K562 (cell line): Measurements from ENCODE around the gene ANKRD65. TPM values are rescaled to one million over a fixed set of nuclear protein-coding genes. Genes with fewer than 3 reads are reported as not detected.
A peak's percentile ranks its signal among the peaks of the same experiment; 100 is the strongest.

ENCODE experiments used
- DACH1 ChIP-seq: fragments of 450-650 bp; IDR thresholded peaks from 2 replicates; pipeline ENCODE4 v1.6.1; 2018; ENCODE audit not compliant: partially characterized antibody
- EZH2 ChIP-seq: IDR thresholded peaks from 2 replicates; pipeline ENCODE4 v1.6.1; 2012; ENCODE audit warnings: low read depth, mild to moderate bottlenecking, inconsistent platforms, low read length, borderline replicate concordance
- KAT2B ChIP-seq: IDR thresholded peaks from one replicate; pipeline ENCODE4 v1.6.1; 2012; ENCODE audit warnings: low read depth, mild to moderate bottlenecking, control low read depth, inconsistent platforms, low read length, moderate library complexity
- MYC ChIP-seq, 2 experiments: fragments of 250-450 bp in 1 of 2; sonication (Bioruptor Pico) in 1 of 2; IDR thresholded peaks; 2 replicates each; pipeline versions ENCODE4 v1.5.1 to v1.6.1; 2012 to 2021; ENCODE audit warnings: low read depth in 2 of 2, borderline replicate concordance in 1 of 2, improper control_type of control experiment in 1 of 2, low read length in 1 of 2, mild to moderate bottlenecking in 1 of 2, moderate library complexity in 1 of 2
- NCOR1 ChIP-seq: fragments of 450-650 bp; IDR thresholded peaks from 2 replicates; pipeline ENCODE4 v1.6.1; 2016; ENCODE audit warnings: mild to moderate bottlenecking, moderate library complexity
- NFXL1 ChIP-seq: fragments of 450-650 bp; formaldehyde crosslinking; IDR thresholded peaks from 2 replicates; pipeline ENCODE4 v1.4.0; 2021; ENCODE audit warnings: mild to moderate bottlenecking
- NR1H2 ChIP-seq: sonication (generic); formaldehyde crosslinking; IDR thresholded peaks from 2 replicates; pipeline ENCODE4 v1.4.0; 2020; ENCODE audit warnings: mild to moderate bottlenecking, missing genetic modification reagents
- NR2C1 ChIP-seq, 2 experiments: fragments of 450-650 bp; IDR thresholded peaks; 2 replicates each; pipeline ENCODE4 v1.6.1; 2017; ENCODE audit warnings: mild to moderate bottlenecking in 2 of 2, antibody characterized with exemption in 1 of 2, inconsistent platforms in 1 of 2, missing compliant biosample characterization in 1 of 2, missing genetic modification characterization in 1 of 2
- NR3C1 ChIP-seq: sonication (generic); formaldehyde crosslinking; IDR thresholded peaks from 2 replicates; pipeline ENCODE4 v1.8.1; 2022; ENCODE audit warnings: missing genetic modification reagents
- PHB2 ChIP-seq: fragments of 450-650 bp; IDR thresholded peaks from 2 replicates; pipeline ENCODE4 v1.6.1; 2017; ENCODE audit warnings: low read depth
- POLR2H ChIP-seq: IDR thresholded peaks from 2 replicates; pipeline ENCODE4 v1.6.1; 2016; ENCODE audit warnings: missing genetic modification characterization, low read depth, mild to moderate bottlenecking, control low read depth, missing compliant biosample characterization, moderate library complexity
- RBM34 ChIP-seq: fragments of 200-400 bp; formaldehyde crosslinking; IDR thresholded peaks from 2 replicates; pipeline ENCODE4 v1.6.1; 2018; ENCODE audit warnings: low read length, borderline replicate concordance; ENCODE audit not compliant: insufficient read depth
- SIRT6 ChIP-seq: IDR thresholded peaks from one replicate; pipeline ENCODE4 v1.6.1; 2012; ENCODE audit warnings: low read depth, mild to moderate bottlenecking, control low read depth, inconsistent platforms, low read length, moderate library complexity
- SOX6 ChIP-seq: fragments of 450-650 bp; IDR thresholded peaks from 2 replicates; pipeline ENCODE4 v1.6.1; 2014; ENCODE audit warnings: mild to moderate bottlenecking
- TAF7 ChIP-seq: fragments of 450-650 bp; IDR thresholded peaks from 2 replicates; pipeline ENCODE4 v1.6.1; 2016; ENCODE audit warnings: missing genetic modification characterization, missing compliant biosample characterization
- ZBTB7A ChIP-seq: IDR thresholded peaks from 2 replicates; pipeline ENCODE4 v1.6.1; 2011; ENCODE audit warnings: low read depth, mild to moderate bottlenecking, low read length, moderate library complexity, borderline replicate concordance; ENCODE audit not compliant: control insufficient read depth
- ZKSCAN1 ChIP-seq: fragments of 150-350 bp; IDR thresholded peaks from 2 replicates; pipeline ENCODE4 v1.6.1; 2016; ENCODE audit warnings: low read depth, low read length
- ZNF282 ChIP-seq: sonication (generic); formaldehyde crosslinking; IDR thresholded peaks from 2 replicates; pipeline ENCODE4 v1.8.1; 2023; ENCODE audit warnings: missing genetic modification reagents
- polyA plus RNA-seq, 8 experiments: library from polyadenylated mRNA; depleted of rRNA in 4 of 8; stranded (reverse) in 5 of 8; unstranded in 3 of 8; fragments of >200 nt; fragmentation: Nextera tagmentation in 2 of 8; fragmentation: Illumina TruSeq in 1 of 8; extraction: Ambion mirVana in 2 of 8; extraction: Trizol in 1 of 8; gene quantifications; 2 replicates each; pipeline versions ENCODE4 v1.2.1 to v1.2.3, GENCODE V29; 2011 to 2014; ENCODE audit warnings: inconsistent platforms in 1 of 8, missing spikeins in 1 of 8
- total RNA-seq, 7 experiments: library from RNA; depleted of rRNA in 6 of 7; stranded (reverse); fragments of >200 nt in 6 of 7; fragmentation: Illumina TruSeq in 2 of 7; extraction: Trizol in 2 of 7; gene quantifications; 2 replicates each; pipeline versions ENCODE4 v1.2.1 to v1.2.3, GENCODE V29; 2011 to 2021; ENCODE audit warnings: low replicate concordance in 1 of 7
- TF ChIP-seq, protein P1 (sequence below), 2 experiments: fragments of 450-650 bp; IDR thresholded peaks; 2 replicates each; pipeline ENCODE4 v1.6.1; 2018; ENCODE audit warnings: mild to moderate bottlenecking in 2 of 2, low read depth in 1 of 2; ENCODE audit not compliant: partially characterized antibody in 2 of 2
- TF ChIP-seq, protein P2 (sequence below): fragments of 250-450 bp; sonication (Bioruptor Pico); IDR thresholded peaks from 2 replicates; pipeline ENCODE4 v1.4.0; 2020
- TF ChIP-seq, protein P3 (sequence below): fragments of 250-450 bp; sonication (Bioruptor Pico); IDR thresholded peaks from 2 replicates; pipeline ENCODE4 v1.5.0; 2022; ENCODE audit warnings: mild to moderate bottlenecking

Gene ANKRD65
- total and polyA plus RNA-seq, 9 of the 15 experiments (the other 6 are each of a cell fraction or from before 2014, with no cell fraction given), result not detected

DNA sequence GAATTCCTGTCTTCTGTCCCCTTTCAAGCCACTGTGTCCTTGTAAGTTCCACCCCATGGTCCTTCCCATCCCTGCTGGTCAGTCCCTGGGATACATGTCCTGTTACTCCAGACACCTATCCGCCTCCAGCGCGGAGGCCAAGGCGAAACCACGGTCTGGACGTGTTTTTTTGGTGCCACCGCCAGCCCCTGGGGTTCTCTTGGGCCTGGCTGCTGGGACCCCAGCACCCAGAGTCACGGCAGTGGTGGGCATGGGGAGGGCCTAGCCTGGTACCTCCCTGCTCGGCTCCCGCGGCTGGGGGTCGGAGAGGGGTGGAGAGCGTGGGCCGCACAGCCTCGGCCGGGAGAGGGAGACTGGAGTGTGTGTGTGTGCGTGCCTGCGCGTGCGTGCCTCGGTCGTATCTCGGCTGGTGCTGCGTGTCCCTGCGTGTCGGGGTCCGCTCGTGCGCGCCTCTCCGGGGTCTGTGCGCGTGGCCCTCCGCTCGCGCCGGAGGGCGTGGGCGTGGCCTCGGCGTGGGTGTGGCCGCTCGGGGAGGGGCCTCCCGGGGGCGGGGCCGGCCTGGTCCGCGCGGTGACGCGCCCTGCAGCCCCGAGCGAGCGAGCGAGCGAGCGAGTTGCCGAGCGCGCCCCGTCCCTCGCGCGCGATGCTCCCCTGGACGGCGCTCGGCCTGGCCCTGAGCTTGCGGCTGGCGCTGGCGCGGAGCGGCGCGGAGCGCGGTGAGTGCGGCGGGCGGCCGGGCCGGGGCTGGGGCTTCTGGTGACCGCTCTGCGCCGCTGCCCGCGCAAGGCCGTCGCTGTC, 14.2 kb upstream of the ANKRD65 start, which contains the start of gene VWA1 (continued):
- TF ChIP-seq, protein P1, sequence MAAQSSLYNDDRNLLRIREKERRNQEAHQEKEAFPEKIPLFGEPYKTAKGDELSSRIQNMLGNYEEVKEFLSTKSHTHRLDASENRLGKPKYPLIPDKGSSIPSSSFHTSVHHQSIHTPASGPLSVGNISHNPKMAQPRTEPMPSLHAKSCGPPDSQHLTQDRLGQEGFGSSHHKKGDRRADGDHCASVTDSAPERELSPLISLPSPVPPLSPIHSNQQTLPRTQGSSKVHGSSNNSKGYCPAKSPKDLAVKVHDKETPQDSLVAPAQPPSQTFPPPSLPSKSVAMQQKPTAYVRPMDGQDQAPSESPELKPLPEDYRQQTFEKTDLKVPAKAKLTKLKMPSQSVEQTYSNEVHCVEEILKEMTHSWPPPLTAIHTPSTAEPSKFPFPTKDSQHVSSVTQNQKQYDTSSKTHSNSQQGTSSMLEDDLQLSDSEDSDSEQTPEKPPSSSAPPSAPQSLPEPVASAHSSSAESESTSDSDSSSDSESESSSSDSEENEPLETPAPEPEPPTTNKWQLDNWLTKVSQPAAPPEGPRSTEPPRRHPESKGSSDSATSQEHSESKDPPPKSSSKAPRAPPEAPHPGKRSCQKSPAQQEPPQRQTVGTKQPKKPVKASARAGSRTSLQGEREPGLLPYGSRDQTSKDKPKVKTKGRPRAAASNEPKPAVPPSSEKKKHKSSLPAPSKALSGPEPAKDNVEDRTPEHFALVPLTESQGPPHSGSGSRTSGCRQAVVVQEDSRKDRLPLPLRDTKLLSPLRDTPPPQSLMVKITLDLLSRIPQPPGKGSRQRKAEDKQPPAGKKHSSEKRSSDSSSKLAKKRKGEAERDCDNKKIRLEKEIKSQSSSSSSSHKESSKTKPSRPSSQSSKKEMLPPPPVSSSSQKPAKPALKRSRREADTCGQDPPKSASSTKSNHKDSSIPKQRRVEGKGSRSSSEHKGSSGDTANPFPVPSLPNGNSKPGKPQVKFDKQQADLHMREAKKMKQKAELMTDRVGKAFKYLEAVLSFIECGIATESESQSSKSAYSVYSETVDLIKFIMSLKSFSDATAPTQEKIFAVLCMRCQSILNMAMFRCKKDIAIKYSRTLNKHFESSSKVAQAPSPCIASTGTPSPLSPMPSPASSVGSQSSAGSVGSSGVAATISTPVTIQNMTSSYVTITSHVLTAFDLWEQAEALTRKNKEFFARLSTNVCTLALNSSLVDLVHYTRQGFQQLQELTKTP (IDR thresholded peaks at IDR 0.05; ENCODE audit: low read depth in 1 of 2, partially characterized antibody in 2 of 2), result no peak
- TF ChIP-seq MYC (IDR thresholded peaks at IDR 0.05; ENCODE audit: low read depth, low read length) (peak; percentile 68), MYC (CRISPR knock-in tag; IDR thresholded peaks at IDR 0.05; ENCODE audit: borderline replicate concordance, low read depth) (no peak), SIRT6 (no peak), POLR2H (tag) (no peak), PHB2 (no peak), SOX6 (no peak), NR2C1 (IDR thresholded peaks at IDR 0.05) (no peak), NR2C1 (tag; IDR thresholded peaks at IDR 0.05) (no peak), NCOR1 (no peak), NR1H2 (CRISPR knock-in tag) (no peak), NR3C1 (CRISPR knock-in tag) (no peak; the same call in 1 of the 2 replicates), RBM34 (no peak; the same call in 1 of the 2 replicates), ZBTB7A (peak; percentile 85; the same call in 1 of the 2 replicates), DACH1 (no peak), TAF7 (no peak), EZH2 (no peak), ZNF282 (CRISPR knock-in tag) (no peak), KAT2B (no peak), NFXL1 (CRISPR knock-in tag) (no peak), ZKSCAN1 (no peak)
- TF ChIP-seq, protein P2, sequence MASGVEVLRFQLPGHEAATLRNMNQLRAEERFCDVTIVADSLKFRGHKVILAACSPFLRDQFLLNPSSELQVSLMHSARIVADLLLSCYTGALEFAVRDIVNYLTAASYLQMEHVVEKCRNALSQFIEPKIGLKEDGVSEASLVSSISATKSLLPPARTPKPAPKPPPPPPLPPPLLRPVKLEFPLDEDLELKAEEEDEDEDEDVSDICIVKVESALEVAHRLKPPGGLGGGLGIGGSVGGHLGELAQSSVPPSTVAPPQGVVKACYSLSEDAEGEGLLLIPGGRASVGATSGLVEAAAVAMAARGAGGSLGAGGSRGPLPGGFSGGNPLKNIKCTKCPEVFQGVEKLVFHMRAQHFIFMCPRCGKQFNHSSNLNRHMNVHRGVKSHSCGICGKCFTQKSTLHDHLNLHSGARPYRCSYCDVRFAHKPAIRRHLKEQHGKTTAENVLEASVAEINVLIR, result no peak
- TF ChIP-seq, protein P3, sequence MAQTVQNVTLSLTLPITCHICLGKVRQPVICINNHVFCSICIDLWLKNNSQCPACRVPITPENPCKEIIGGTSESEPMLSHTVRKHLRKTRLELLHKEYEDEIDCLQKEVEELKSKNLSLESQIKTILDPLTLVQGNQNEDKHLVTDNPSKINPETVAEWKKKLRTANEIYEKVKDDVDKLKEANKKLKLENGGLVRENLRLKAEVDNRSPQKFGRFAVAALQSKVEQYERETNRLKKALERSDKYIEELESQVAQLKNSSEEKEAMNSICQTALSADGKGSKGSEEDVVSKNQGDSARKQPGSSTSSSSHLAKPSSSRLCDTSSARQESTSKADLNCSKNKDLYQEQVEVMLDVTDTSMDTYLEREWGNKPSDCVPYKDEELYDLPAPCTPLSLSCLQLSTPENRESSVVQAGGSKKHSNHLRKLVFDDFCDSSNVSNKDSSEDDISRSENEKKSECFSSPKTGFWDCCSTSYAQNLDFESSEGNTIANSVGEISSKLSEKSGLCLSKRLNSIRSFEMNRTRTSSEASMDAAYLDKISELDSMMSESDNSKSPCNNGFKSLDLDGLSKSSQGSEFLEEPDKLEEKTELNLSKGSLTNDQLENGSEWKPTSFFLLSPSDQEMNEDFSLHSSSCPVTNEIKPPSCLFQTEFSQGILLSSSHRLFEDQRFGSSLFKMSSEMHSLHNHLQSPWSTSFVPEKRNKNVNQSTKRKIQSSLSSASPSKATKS (CRISPR knock-in tag), result no peak
